ENCODE results near the gene TBX2.

DNA sequence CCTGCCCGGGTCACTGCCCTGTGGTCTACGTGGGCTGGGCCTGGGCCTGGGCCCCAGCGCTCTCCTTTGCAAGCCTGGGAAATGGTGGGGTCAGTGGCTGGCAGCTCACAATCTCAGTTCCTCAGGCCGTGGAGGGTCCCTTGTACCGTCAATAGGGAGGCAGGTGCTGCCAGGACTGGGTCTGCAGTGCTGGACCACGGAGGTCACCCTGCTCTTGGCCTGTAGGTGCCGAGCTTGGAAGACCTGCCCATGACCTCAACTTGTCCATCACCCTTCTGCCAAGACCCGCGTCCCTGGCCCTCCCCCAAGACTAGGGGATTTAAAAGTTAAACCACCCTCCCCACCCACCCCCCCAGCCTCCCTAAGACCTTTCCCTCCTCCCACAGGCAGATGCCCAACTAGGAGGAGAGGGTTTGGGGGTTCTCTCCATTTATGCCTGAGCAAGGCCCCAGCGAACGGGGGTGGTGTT is 2.5 kb downstream of the TBX2 start:
- TF ChIP-seq, protein P1, sequence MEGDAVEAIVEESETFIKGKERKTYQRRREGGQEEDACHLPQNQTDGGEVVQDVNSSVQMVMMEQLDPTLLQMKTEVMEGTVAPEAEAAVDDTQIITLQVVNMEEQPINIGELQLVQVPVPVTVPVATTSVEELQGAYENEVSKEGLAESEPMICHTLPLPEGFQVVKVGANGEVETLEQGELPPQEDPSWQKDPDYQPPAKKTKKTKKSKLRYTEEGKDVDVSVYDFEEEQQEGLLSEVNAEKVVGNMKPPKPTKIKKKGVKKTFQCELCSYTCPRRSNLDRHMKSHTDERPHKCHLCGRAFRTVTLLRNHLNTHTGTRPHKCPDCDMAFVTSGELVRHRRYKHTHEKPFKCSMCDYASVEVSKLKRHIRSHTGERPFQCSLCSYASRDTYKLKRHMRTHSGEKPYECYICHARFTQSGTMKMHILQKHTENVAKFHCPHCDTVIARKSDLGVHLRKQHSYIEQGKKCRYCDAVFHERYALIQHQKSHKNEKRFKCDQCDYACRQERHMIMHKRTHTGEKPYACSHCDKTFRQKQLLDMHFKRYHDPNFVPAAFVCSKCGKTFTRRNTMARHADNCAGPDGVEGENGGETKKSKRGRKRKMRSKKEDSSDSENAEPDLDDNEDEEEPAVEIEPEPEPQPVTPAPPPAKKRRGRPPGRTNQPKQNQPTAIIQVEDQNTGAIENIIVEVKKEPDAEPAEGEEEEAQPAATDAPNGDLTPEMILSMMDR (IDR thresholded peaks at IDR 0.05) = no peak
- TF ChIP-seq POLR2A (IDR thresholded peaks at IDR 0.05) = no peak
